OCI-LY1 (cell line): ENCODE measurements around the gene KCNK1.

Experiments
- CTCF ChIP-seq: fragments of 200-600 bp; sonication (generic), shearing (Covaris generic); IDR thresholded peaks from 2 replicates; pipeline ENCODE4 v1.5.1; 2017; ENCODE audit warnings: mild to moderate bottlenecking, antibody characterized with exemption, low read length, moderate library complexity, mixed read lengths
- EZH2 ChIP-seq: fragments of 200-600 bp; sonication (generic), shearing (Covaris generic); IDR thresholded peaks from 2 replicates; pipeline ENCODE4 v1.8.0; 2017; ENCODE audit warnings: borderline replicate concordance, mixed run types, mild to moderate bottlenecking, antibody characterized with exemption, low read length, moderate library complexity, mixed read lengths

GRCh38 chr1:233587958-233588799 is 25.7 kb upstream of the KCNK1 start:
- TF ChIP-seq CTCF, result no peak
- no peak for TF ChIP-seq EZH2
